Measurements from ENCODE around the gene SLC3A2. TPM values are rescaled to one million over a fixed set of nuclear protein-coding genes. Genes with fewer than 3 reads are reported as not detected.
A peak's percentile ranks its signal among the peaks of the same experiment; 100 is the strongest.

The SLC3A2 gene
- total and polyA plus RNA-seq, 11 donors: 26.6 to 103 (median 59.1) TPM

DNA sequence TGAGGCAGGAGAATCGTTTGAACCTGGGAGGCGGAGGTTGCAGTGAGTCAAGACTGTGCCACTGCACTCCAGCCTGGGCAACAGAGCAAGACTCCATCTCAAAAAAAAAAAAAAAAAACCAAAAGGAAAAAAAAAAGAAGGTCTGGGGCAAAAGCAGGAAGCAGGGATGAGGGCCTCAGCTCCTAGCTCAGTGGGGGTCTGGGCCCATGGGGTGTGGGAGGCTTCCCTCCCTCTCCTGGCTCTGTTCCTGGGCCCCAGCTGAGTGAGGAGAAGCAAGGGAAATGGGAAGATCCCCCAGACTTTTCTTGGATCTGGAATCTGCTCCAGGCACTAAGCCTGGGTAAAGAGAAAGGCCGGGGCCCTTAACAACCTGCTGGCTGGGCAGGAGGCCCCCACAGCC, 31.6 kb downstream of the SLC3A2 start:
- no peaks in the 10 kb centered on the region for H3K27me3 ChIP-seq
- H3K36me3 ChIP-seq: no peaks in the 10 kb centered on the region
- peaks cover 0 to 19% (median 12%) of the 10 kb centered on the region in 12 donors for H3K4me1 ChIP-seq
- no peak overlapping the region for H3K4me3 ChIP-seq
- DNase-seq: no peak
- intact Hi-C loops (cut with DNase I): loop anchor here in 3 of 10 donors (10.0 kb wide), 1 partner anchor 63 kb away; no protein-coding TSS in a partner anchor
- no peak overlapping the region for H3K27ac ChIP-seq
- 90 to 95% (median 92%) methylated on average over 3 of the region's 3 CpGs for WGBS, 4 donors
- no peaks in the 10 kb centered on the region for H3K9me3 ChIP-seq
- no peak for ATAC-seq
- TF ChIP-seq, protein P1, sequence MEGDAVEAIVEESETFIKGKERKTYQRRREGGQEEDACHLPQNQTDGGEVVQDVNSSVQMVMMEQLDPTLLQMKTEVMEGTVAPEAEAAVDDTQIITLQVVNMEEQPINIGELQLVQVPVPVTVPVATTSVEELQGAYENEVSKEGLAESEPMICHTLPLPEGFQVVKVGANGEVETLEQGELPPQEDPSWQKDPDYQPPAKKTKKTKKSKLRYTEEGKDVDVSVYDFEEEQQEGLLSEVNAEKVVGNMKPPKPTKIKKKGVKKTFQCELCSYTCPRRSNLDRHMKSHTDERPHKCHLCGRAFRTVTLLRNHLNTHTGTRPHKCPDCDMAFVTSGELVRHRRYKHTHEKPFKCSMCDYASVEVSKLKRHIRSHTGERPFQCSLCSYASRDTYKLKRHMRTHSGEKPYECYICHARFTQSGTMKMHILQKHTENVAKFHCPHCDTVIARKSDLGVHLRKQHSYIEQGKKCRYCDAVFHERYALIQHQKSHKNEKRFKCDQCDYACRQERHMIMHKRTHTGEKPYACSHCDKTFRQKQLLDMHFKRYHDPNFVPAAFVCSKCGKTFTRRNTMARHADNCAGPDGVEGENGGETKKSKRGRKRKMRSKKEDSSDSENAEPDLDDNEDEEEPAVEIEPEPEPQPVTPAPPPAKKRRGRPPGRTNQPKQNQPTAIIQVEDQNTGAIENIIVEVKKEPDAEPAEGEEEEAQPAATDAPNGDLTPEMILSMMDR (IDR thresholded peaks at IDR 0.05): no peak
- no peak for TF ChIP-seq POLR2A (IDR thresholded peaks at IDR 0.05)

DNA sequence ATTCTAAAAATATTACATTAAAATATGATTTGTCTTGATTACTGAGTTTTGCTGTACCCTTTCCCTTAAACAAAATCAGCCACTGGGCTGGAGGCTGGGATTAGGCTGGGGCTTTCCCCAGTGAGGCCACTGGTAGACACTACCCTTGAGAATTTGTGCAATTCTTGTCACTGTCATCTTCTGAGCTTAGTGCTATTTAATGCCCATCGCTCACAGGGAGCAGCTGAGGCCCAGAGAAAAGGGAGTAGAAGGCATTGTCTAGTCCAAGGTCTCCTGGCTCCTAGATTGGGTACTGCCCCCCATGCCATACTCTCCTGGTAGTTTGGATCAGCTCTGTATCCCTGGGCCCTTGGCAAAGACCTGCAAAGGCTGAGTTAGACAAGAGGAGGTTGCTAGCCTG, 33.7 kb downstream of the SLC3A2 start:
- no peaks in the 10 kb centered on the region for H3K36me3 ChIP-seq
- ATAC-seq: no peak
- peaks cover 0 to 7% (median 1%) of the 10 kb centered on the region in 12 donors for H3K4me1 ChIP-seq
- no peak for DNase-seq
- intact Hi-C loops (cut with DNase I): loop anchor here in 3 of 10 donors (10.0 kb wide), 1 partner anchor 60 kb away; no protein-coding TSS in a partner anchor
- H3K27me3 ChIP-seq: no peaks in the 10 kb centered on the region
- H3K27ac ChIP-seq: no peak overlapping the region
- 56 to 88% (median 85%) methylated on average over 1 of the region's 1 CpG for WGBS, 4 donors
- no peaks in the 10 kb centered on the region for H3K9me3 ChIP-seq
- TF ChIP-seq, protein P1 (IDR thresholded peaks at IDR 0.05): no peak
- TF ChIP-seq POLR2A (IDR thresholded peaks at IDR 0.05): no peak
- H3K4me3 ChIP-seq: no peak overlapping the region

DNA sequence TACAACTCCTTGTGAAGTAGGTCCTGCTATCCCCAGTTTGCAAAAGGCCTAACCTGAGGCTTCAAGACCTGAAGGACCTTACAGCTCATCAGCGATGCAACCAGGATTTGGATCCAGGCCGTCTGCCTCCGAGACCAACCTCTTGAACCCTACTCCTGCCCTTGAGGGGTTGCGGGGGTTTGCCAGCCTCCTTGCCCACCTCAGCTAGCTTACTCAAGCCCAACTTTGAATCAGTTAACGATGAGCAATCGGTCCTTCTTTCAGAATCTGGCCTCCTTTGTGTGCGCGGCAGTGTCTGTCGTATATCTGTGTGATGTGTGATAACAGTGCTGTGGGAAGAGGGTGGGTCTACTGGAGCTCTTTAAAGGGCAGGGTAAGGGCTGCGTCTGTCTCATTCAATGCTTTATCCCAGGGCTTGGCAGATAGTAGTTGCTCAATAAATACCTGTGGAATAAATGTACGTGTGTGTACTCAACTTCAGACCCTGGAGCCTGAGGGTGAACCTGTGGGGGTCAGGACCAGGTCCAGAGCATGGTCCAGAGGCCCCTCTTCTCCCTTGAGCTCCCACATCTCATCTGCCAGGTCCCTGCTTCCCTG, 37.3 kb downstream of the SLC3A2 start:
- no peak for ATAC-seq
- peak in 1 of 5 donors; percentile 11 for DNase-seq
- Histone ChIP-seq H3K27ac (no peak overlapping the region), H3K4me3 (no peak overlapping the region), H3K36me3 (no peaks in the 10 kb centered on the region), H3K27me3 (peaks cover 4 to 16% (median 11%) of the 10 kb centered on the region in 9 donors), H3K4me1 (peaks cover 0 to 18% (median 0%) of the 10 kb centered on the region in 12 donors), H3K9me3 (no peaks in the 10 kb centered on the region)
- WGBS, 4 donors: 86 to 91% (median 89%) methylated on average over 11 of the region's 11 CpGs
- TF ChIP-seq, protein P1 (IDR thresholded peaks at IDR 0.05): no peak
- TF ChIP-seq POLR2A (IDR thresholded peaks at IDR 0.05): no peak
- intact Hi-C loops (cut with DNase I): loop anchor here in 3 of 10 donors (10.0 kb wide), 1 partner anchor 57 kb away; no protein-coding TSS in a partner anchor

DNA sequence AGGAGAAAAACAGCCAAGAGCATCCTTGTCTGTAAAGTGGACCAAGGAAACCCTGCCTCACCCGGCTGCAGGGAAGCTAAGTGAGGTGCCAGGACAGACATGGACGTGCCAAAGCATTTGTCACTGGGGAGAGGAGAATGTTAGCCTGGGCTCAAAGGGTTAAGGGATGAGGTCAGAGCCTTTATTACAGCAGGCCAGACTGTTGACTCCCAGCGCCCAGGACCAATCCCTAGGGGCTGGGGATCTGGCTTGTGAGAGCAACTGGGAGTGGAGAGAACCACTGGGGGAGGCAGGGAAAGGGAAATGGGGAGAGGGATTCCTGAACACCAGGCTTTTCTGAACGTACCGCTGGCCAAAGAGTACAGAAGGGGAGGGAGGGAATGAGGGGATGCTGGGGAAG, 37.8 kb downstream of the SLC3A2 start:
- Histone ChIP-seq H3K9me3 (no peaks in the 10 kb centered on the region), H3K27ac (no peak overlapping the region), H3K4me3 (no peak overlapping the region), H3K4me1 (peaks cover 0 to 24% (median 2%) of the 10 kb centered on the region in 12 donors), H3K36me3 (no peaks in the 10 kb centered on the region), H3K27me3 (peaks cover 10 to 21% (median 17%) of the 10 kb centered on the region in 9 donors)
- ATAC-seq (no peak), DNase-seq (peak in 1 of 5 donors; percentile 25)
- WGBS, 4 donors: 52 to 63% (median 58%) methylated on average over 5 of the region's 5 CpGs
- no peak for TF ChIP-seq POLR2A (IDR thresholded peaks at IDR 0.05)
- TF ChIP-seq, protein P1 (IDR thresholded peaks at IDR 0.05): no peak
- intact Hi-C loops (cut with DNase I): loop anchor here in 3 of 10 donors (10.0 kb wide), 1 partner anchor 56 kb away; no protein-coding TSS in a partner anchor
